K562 (cell line): ENCODE measurements around the gene AGO4. TPM values are rescaled to one million over a fixed set of nuclear protein-coding genes. Genes with fewer than 3 reads are reported as not detected.

ENCODE experiments used
- CHD7 ChIP-seq: fragments of 200-600 bp; sonication (generic); IDR thresholded peaks from one replicate; pipeline ENCODE4 v1.6.1; 2012; ENCODE audit warnings: mild to moderate bottlenecking, low read depth, low read length, inconsistent platforms
- COPS2 ChIP-seq: fragments of 450-650 bp; conservative IDR thresholded peaks from 2 replicates; pipeline ENCODE4 v1.6.1; 2016; ENCODE audit warnings: mild to moderate bottlenecking, moderate library complexity
- CREB3 ChIP-seq: fragments of 450-650 bp; conservative IDR thresholded peaks from 2 replicates; pipeline ENCODE4 v1.6.1; 2016; ENCODE audit warnings: missing genetic modification characterization, low read depth, mild to moderate bottlenecking, missing compliant biosample characterization, moderate library complexity
- ETV5 ChIP-seq: sonication (generic); formaldehyde crosslinking; IDR thresholded peaks from 2 replicates; pipeline ENCODE4 v1.4.0; 2020; ENCODE audit warnings: low read depth, mild to moderate bottlenecking, missing genetic modification reagents
- FOXJ2 ChIP-seq: fragments of 200-800 bp; sonication (Bioruptor generic); IDR thresholded peaks from 2 replicates; pipeline ENCODE4 v1.6.1; 2016; ENCODE audit warnings: missing genetic modification characterization, missing compliant biosample characterization
- FUS ChIP-seq: fragments of 200-400 bp; formaldehyde crosslinking; optimal IDR thresholded peaks from 2 replicates; pipeline ENCODE3; 2017; ENCODE audit warnings: low read depth, low read length
- ILF3 ChIP-seq: fragments of 450-650 bp; IDR thresholded peaks from 2 replicates; pipeline ENCODE4 v1.6.1; 2018; ENCODE audit warnings: antibody characterized with exemption, mild to moderate bottlenecking, moderate library complexity, borderline replicate concordance
- NBN ChIP-seq: fragments of 450-650 bp; IDR thresholded peaks from 2 replicates; pipeline ENCODE4 v1.6.1; 2016; ENCODE audit warnings: low read depth, mild to moderate bottlenecking
- NCOR1 ChIP-seq: fragments of 450-650 bp; IDR thresholded peaks from 2 replicates; pipeline ENCODE4 v1.6.1; 2016; ENCODE audit warnings: mild to moderate bottlenecking, moderate library complexity
- PPARD ChIP-seq: fragments of 250-450 bp; sonication (Bioruptor Pico); IDR thresholded peaks from 2 replicates; pipeline ENCODE4 v1.8.0; 2022; ENCODE audit warnings: inconsistent platforms, mild to moderate bottlenecking, moderate library complexity
- ZEB2 ChIP-seq: fragments of 450-650 bp; IDR thresholded peaks from 2 replicates; pipeline ENCODE4 v1.6.1; 2016
- ZNF347 ChIP-seq: fragments of 450-650 bp; formaldehyde crosslinking; IDR thresholded peaks from 2 replicates; pipeline ENCODE4 v1.4.0; 2020; ENCODE audit warnings: low read depth, mild to moderate bottlenecking, moderate library complexity
- polyA plus RNA-seq, 8 experiments: library from polyadenylated mRNA; depleted of rRNA in 4 of 8; stranded (reverse) in 5 of 8; unstranded in 3 of 8; fragments of >200 nt; fragmentation: Nextera tagmentation in 2 of 8; fragmentation: Illumina TruSeq in 1 of 8; extraction: Ambion mirVana in 2 of 8; extraction: Trizol in 1 of 8; gene quantifications; 2 replicates each; pipeline versions ENCODE4 v1.2.1 to v1.2.3, GENCODE V29; 2011 to 2014; ENCODE audit warnings: inconsistent platforms in 1 of 8, missing spikeins in 1 of 8
- total RNA-seq, 7 experiments: library from RNA; depleted of rRNA in 6 of 7; stranded (reverse); fragments of >200 nt in 6 of 7; fragmentation: Illumina TruSeq in 2 of 7; extraction: Trizol in 2 of 7; gene quantifications; 2 replicates each; pipeline versions ENCODE4 v1.2.1 to v1.2.3, GENCODE V29; 2011 to 2021; ENCODE audit warnings: low replicate concordance in 1 of 7
- TF ChIP-seq, protein P1 (sequence below): sonication (generic); formaldehyde crosslinking; IDR thresholded peaks from 2 replicates; pipeline ENCODE4 v1.8.0; 2023; ENCODE audit warnings: mild to moderate bottlenecking, missing genetic modification reagents

Gene AGO4
- total and polyA plus RNA-seq, 9 of the 15 experiments (the other 6 are each of a cell fraction or from before 2014, with no cell fraction given), result 1.3 to 10.5 (median 6.5) TPM

DNA sequence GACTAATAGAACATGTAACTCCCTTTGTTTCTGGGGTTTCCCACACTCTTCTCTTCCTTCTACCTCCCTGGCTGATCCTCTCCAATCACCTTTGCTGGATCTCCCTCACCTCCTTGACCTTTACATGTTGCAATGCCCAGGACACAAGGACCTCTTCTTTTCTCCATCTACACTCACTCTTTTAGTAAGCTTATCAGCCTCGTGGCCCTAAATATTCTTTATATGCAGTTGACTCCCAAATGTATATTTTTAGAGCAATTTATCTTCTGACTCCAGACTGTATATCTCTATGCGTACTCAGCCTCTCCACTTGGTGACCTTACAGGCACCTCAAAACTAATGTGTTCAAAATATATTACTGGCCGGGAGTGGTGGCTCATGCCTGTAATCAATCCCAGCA lies 19.7 kb upstream of the AGO4 start (continued):
- no peak for TF ChIP-seq CHD7
- no peak for TF ChIP-seq ZNF347 (CRISPR knock-in tag)
- no peak for TF ChIP-seq FOXJ2 (tag)
- no peak for TF ChIP-seq NBN
- no peak for TF ChIP-seq FUS
- no peak for TF ChIP-seq COPS2
- no peak for TF ChIP-seq CREB3
- TF ChIP-seq PPARD (CRISPR knock-in tag), result no peak
- 0 out of 2 replicates have a peak, but pooled peaks have one; percentile 47 for TF ChIP-seq ZEB2
- TF ChIP-seq, protein P1, sequence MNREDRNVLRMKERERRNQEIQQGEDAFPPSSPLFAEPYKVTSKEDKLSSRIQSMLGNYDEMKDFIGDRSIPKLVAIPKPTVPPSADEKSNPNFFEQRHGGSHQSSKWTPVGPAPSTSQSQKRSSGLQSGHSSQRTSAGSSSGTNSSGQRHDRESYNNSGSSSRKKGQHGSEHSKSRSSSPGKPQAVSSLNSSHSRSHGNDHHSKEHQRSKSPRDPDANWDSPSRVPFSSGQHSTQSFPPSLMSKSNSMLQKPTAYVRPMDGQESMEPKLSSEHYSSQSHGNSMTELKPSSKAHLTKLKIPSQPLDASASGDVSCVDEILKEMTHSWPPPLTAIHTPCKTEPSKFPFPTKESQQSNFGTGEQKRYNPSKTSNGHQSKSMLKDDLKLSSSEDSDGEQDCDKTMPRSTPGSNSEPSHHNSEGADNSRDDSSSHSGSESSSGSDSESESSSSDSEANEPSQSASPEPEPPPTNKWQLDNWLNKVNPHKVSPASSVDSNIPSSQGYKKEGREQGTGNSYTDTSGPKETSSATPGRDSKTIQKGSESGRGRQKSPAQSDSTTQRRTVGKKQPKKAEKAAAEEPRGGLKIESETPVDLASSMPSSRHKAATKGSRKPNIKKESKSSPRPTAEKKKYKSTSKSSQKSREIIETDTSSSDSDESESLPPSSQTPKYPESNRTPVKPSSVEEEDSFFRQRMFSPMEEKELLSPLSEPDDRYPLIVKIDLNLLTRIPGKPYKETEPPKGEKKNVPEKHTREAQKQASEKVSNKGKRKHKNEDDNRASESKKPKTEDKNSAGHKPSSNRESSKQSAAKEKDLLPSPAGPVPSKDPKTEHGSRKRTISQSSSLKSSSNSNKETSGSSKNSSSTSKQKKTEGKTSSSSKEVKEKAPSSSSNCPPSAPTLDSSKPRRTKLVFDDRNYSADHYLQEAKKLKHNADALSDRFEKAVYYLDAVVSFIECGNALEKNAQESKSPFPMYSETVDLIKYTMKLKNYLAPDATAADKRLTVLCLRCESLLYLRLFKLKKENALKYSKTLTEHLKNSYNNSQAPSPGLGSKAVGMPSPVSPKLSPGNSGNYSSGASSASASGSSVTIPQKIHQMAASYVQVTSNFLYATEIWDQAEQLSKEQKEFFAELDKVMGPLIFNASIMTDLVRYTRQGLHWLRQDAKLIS, result no peak
- peak; percentile 50; the same call in 1 of the 2 replicates for TF ChIP-seq NCOR1
- TF ChIP-seq ETV5 (CRISPR knock-in tag), result no peak
- no peak for TF ChIP-seq ILF3
